OCI-LY7 (cell line): Measurements from ENCODE around the gene RBFOX1.

ENCODE experiments used
- CTCF ChIP-seq: fragments of 200-600 bp; sonication (generic); conservative IDR thresholded peaks from 2 replicates; pipeline ENCODE4 v1.5.1; 2014; ENCODE audit warnings: mild to moderate bottlenecking, antibody characterized with exemption, low read length, moderate library complexity, mixed read lengths
- EZH2phosphoT487 ChIP-seq: fragments of 200-600 bp; sonication (generic); IDR thresholded peaks from 2 replicates; pipeline ENCODE4 v1.6.1; 2018; ENCODE audit warnings: low read depth, borderline replicate concordance, mild to moderate bottlenecking, mixed run types, antibody characterized with exemption, low read length, moderate library complexity, mixed read lengths

- TF ChIP-seq CTCF: no peak
- no peak for TF ChIP-seq EZH2phosphoT487
Measured at GRCh38 chr16:7449808-7450207, 117.2 kb downstream of the RBFOX1 start.
